WTC11 (cell line): ENCODE data around the gene GRIK2. TPM values are rescaled to one million over a fixed set of nuclear protein-coding genes. Genes with fewer than 3 reads are reported as not detected.

Experiments used
- ATAC-seq: fragments of 200-7000 bp; cut with Tn5 transposase; 2 replicates; pipeline ENCODE4 v1.10.0; 2021; ENCODE audit warnings: mild to moderate bottlenecking, moderate library complexity
- CTCF ChIA-PET: fragments of 300-600 bp; sonication (Branson Sonifier 250); formaldehyde crosslinking; loops from one replicate; lab custom pipeline; 2021; ENCODE audit warnings: antibody characterized with exemption; lab: Charles Lee
- POLR2A ChIA-PET: fragments of 350-600 bp; sonication (Branson Sonifier 250); formaldehyde crosslinking; loops from one replicate; lab custom pipeline; 2021; ENCODE audit warnings: antibody characterized with exemption; lab: Charles Lee
- DNase-seq: peaks from one replicate; pipeline ENCODE4 v3.0.0; 2021; ENCODE audit warnings: low spot score
- H3K27ac Mint-ChIP-seq: 2 replicates; pipeline ENCODE4 v1.8.0; 2021; ENCODE audit warnings: mixed read lengths
- H3K27me3 Mint-ChIP-seq: 2 replicates; pipeline ENCODE4 v1.8.0; 2021; ENCODE audit warnings: low read depth, mild to moderate bottlenecking, moderate library complexity, mixed read lengths
- H3K36me3 Mint-ChIP-seq: 2 replicates; pipeline ENCODE4 v1.8.0; 2021; ENCODE audit warnings: mixed read lengths
- H3K4me1 Mint-ChIP-seq: 2 replicates; pipeline ENCODE4 v1.8.0; 2022; ENCODE audit warnings: mixed read lengths
- H3K4me3 Mint-ChIP-seq: 2 replicates; pipeline ENCODE4 v1.8.0; 2021; ENCODE audit warnings: mild to moderate bottlenecking, moderate library complexity, mixed read lengths
- H3K9me3 Mint-ChIP-seq: 2 replicates; pipeline ENCODE4 v1.8.0; 2021; ENCODE audit warnings: mixed read lengths
- AR ChIP-seq: fragments of 250-450 bp; sonication (Bioruptor Pico); IDR thresholded peaks from 2 replicates; pipeline ENCODE4 v1.9.0; 2021; ENCODE audit warnings: mild to moderate bottlenecking
- ATF1 ChIP-seq: sonication (generic); formaldehyde crosslinking; IDR thresholded peaks from 2 replicates; pipeline ENCODE4 v1.8.1; 2023; ENCODE audit warnings: mild to moderate bottlenecking, moderate library complexity, missing genetic modification reagents
- CDX4 ChIP-seq: fragments of 250-450 bp; sonication (Bioruptor Pico); IDR thresholded peaks from 2 replicates; pipeline ENCODE4 v1.9.0; 2021; ENCODE audit warnings: moderate library complexity, mild to moderate bottlenecking, inconsistent platforms, borderline replicate concordance
- CTCF ChIP-seq: fragments of 200-600 bp; IDR thresholded peaks from 2 replicates; pipeline ENCODE4 v1.8.0; 2022; ENCODE audit warnings: antibody characterized with exemption
- E2F5 ChIP-seq: sonication (generic); formaldehyde crosslinking; IDR thresholded peaks from 2 replicates; pipeline ENCODE4 v1.8.1; 2022; ENCODE audit warnings: mild to moderate bottlenecking, moderate library complexity, missing genetic modification reagents
- ESRRA ChIP-seq: sonication (generic); formaldehyde crosslinking; IDR thresholded peaks from 2 replicates; pipeline ENCODE4 v1.8.1; 2022; ENCODE audit warnings: mild to moderate bottlenecking, missing genetic modification reagents, borderline replicate concordance
- FOXJ3 ChIP-seq: sonication (generic); formaldehyde crosslinking; IDR thresholded peaks from 2 replicates; pipeline ENCODE4 v1.9.0; 2021; ENCODE audit warnings: missing genetic modification reagents, mild to moderate bottlenecking, borderline replicate concordance
- FOXK1 ChIP-seq: sonication (generic); formaldehyde crosslinking; IDR thresholded peaks from 2 replicates; pipeline ENCODE4 v1.8.0; 2022; ENCODE audit warnings: mild to moderate bottlenecking, moderate library complexity, missing genetic modification reagents
- GTF2I ChIP-seq: fragments of 250-450 bp; sonication (Bioruptor Pico); conservative IDR thresholded peaks from 2 replicates; pipeline ENCODE4 v1.4.0; 2021; ENCODE audit warnings: mild to moderate bottlenecking
- IRF1 ChIP-seq: sonication (generic); formaldehyde crosslinking; IDR thresholded peaks from 2 replicates; pipeline ENCODE4 v1.8.0; 2023; ENCODE audit warnings: missing genetic modification reagents
- MXD4 ChIP-seq: fragments of 250-450 bp; sonication (Bioruptor Pico); IDR thresholded peaks from 2 replicates; pipeline ENCODE4 v1.8.0; 2021; ENCODE audit warnings: mild to moderate bottlenecking, moderate library complexity, borderline replicate concordance
- NR1H2 ChIP-seq: sonication (generic); formaldehyde crosslinking; IDR thresholded peaks from 2 replicates; pipeline ENCODE4 v1.9.0; 2021; ENCODE audit warnings: mild to moderate bottlenecking, moderate library complexity, missing genetic modification reagents
- NR3C1 ChIP-seq: sonication (generic); formaldehyde crosslinking; conservative IDR thresholded peaks from 2 replicates; pipeline ENCODE4 v1.8.1; 2023; ENCODE audit warnings: low read depth, mild to moderate bottlenecking, missing genetic modification reagents
- OVOL2 ChIP-seq: fragments of 250-450 bp; sonication (Bioruptor Pico); IDR thresholded peaks from 2 replicates; pipeline ENCODE4 v1.9.0; 2021; ENCODE audit warnings: mild to moderate bottlenecking, borderline replicate concordance
- SOX15 ChIP-seq: fragments of 250-450 bp; sonication (Bioruptor Pico); IDR thresholded peaks from 2 replicates; pipeline ENCODE4 v1.9.0; 2021; ENCODE audit warnings: mild to moderate bottlenecking
- TEAD1 ChIP-seq: sonication (generic); formaldehyde crosslinking; IDR thresholded peaks from 2 replicates; pipeline ENCODE4 v1.8.0; 2022; ENCODE audit warnings: mild to moderate bottlenecking, missing genetic modification reagents
- USF2 ChIP-seq: sonication (generic); formaldehyde crosslinking; IDR thresholded peaks from 2 replicates; pipeline ENCODE4 v1.8.1; 2023; ENCODE audit warnings: mild to moderate bottlenecking, missing genetic modification reagents, moderate library complexity
- ZBTB21 ChIP-seq: sonication (generic); formaldehyde crosslinking; IDR thresholded peaks from 2 replicates; pipeline ENCODE4 v1.8.1; 2023; ENCODE audit warnings: mild to moderate bottlenecking, missing genetic modification reagents, borderline replicate concordance
- ZNF121 ChIP-seq: sonication (generic); formaldehyde crosslinking; IDR thresholded peaks from 2 replicates; pipeline ENCODE4 v1.8.0; 2023; ENCODE audit warnings: missing genetic modification reagents
- ZNF281 ChIP-seq: sonication (generic); formaldehyde crosslinking; IDR thresholded peaks from 2 replicates; pipeline ENCODE4 v1.8.0; 2023; ENCODE audit warnings: mild to moderate bottlenecking, missing genetic modification reagents
- ZNF317 ChIP-seq: sonication (generic); formaldehyde crosslinking; IDR thresholded peaks from 2 replicates; pipeline ENCODE4 v1.8.1; 2023; ENCODE audit warnings: low read depth, mild to moderate bottlenecking, moderate library complexity, missing genetic modification reagents, borderline replicate concordance
- ZNF416 ChIP-seq: fragments of 250-450 bp; sonication (Bioruptor Pico); IDR thresholded peaks from 2 replicates; pipeline ENCODE4 v1.9.0; 2021; ENCODE audit warnings: mild to moderate bottlenecking, inconsistent platforms
- ZSCAN18 ChIP-seq: fragments of 250-450 bp; sonication (Bioruptor Pico); IDR thresholded peaks from 2 replicates; pipeline ENCODE4 v2.1.2; 2022; ENCODE audit warnings: mild to moderate bottlenecking, moderate library complexity
- total RNA-seq: library from RNA; stranded (reverse); gene quantifications from 3 replicates; pipeline ENCODE4 v1.2.3, GENCODE V29; 2021

GRIK2 gene
- total RNA-seq, 1 experiment from 2014 or later, result 2.7 TPM

- DNase-seq (no peak), ATAC-seq (no peak)
- peaks cover 16% of the 10 kb centered on the region for H3K36me3 Mint-ChIP-seq
- peaks cover 4% of the 10 kb centered on the region; the same call in 1 of the 2 replicates for H3K4me1 Mint-ChIP-seq
- no peaks in the 10 kb centered on the region for H3K27me3 Mint-ChIP-seq
- peaks cover 35% of the 10 kb centered on the region for H3K9me3 Mint-ChIP-seq
- H3K27ac Mint-ChIP-seq, result no peak overlapping the region
- ChIA-PET POLR2A (no interaction called here), CTCF (no interaction called here)
- no peak overlapping the region for H3K4me3 Mint-ChIP-seq
- no peak for TF ChIP-seq USF2
- no peak for TF ChIP-seq MXD4 (CRISPR knock-in tag)
- no peak for TF ChIP-seq OVOL2 (CRISPR knock-in tag)
- no peak for TF ChIP-seq E2F5
- no peak for TF ChIP-seq ZNF416 (CRISPR knock-in tag)
- TF ChIP-seq ZNF317, result no peak
- no peak for TF ChIP-seq SOX15 (CRISPR knock-in tag)
- TF ChIP-seq ZBTB21 (CRISPR knock-in tag), result no peak
- TF ChIP-seq NR1H2, result no peak
- no peak for TF ChIP-seq ZNF121 (CRISPR knock-in tag)
- no peak for TF ChIP-seq FOXK1 (CRISPR knock-in tag)
- no peak for TF ChIP-seq IRF1 (CRISPR knock-in tag)
- TF ChIP-seq ZSCAN18 (CRISPR knock-in tag), result no peak
These were observed 682.0 kb downstream of the GRIK2 start for GRCh38 chr6:102075539-102075938.

- no peak overlapping the region for H3K4me3 Mint-ChIP-seq
- peaks cover 16% of the 10 kb centered on the region for H3K9me3 Mint-ChIP-seq
- H3K4me1 Mint-ChIP-seq, result peaks cover 7% of the 10 kb centered on the region; the same call in 1 of the 2 replicates
- H3K27me3 Mint-ChIP-seq, result no peaks in the 10 kb centered on the region
- DNase-seq (no peak), ATAC-seq (no peak)
- no peak overlapping the region for H3K27ac Mint-ChIP-seq
- CTCF ChIA-PET, result no interaction called here
- peaks cover 15% of the 10 kb centered on the region for H3K36me3 Mint-ChIP-seq
- POLR2A ChIA-PET, result no interaction called here
- TF ChIP-seq ZNF281 (CRISPR knock-in tag) (no peak), TEAD1 (CRISPR knock-in tag) (no peak), ZSCAN18 (CRISPR knock-in tag) (no peak), CDX4 (CRISPR knock-in tag) (no peak), CTCF (no peak), FOXJ3 (CRISPR knock-in tag) (no peak), NR3C1 (CRISPR knock-in tag) (no peak), ATF1 (no peak), AR (no peak), ESRRA (CRISPR knock-in tag) (no peak), GTF2I (CRISPR knock-in tag) (no peak), ZNF317 (no peak)
These were observed 691.7 kb downstream of the GRIK2 start for GRCh38 chr6:102085257-102085656.
